ENCODE results near the gene EPHX1. TPM values are rescaled to one million over a fixed set of nuclear protein-coding genes. Genes with fewer than 3 reads are reported as not detected.
"Not testable (repeated sequence)": the region's sequence is repeated elsewhere in the genome, so short reads cannot be mapped to it uniquely, and the experiment has no call there.

The EPHX1 gene
- total RNA-seq, 4 donors from 2014 or later = 30.3 to 72.8 (median 53.7) TPM

GRCh38 chr1:225886159-225887029 lies 76.5 kb downstream of the EPHX1 start:
- DNase-seq (ENCODE audit: low spot score in 2 of 2) = no peak
- no peaks in the 10 kb centered on the region for H3K9me3 ChIP-seq
- no peaks in the 10 kb centered on the region for H3K27me3 ChIP-seq
- WGBS = 90% methylated on average over 10 of the region's 19 CpGs
- no peak for TF ChIP-seq EP300 (IDR thresholded peaks at IDR 0.05)
- TF ChIP-seq CTCF (IDR thresholded peaks at IDR 0.05) = no peak
- no peak for TF ChIP-seq POLR2AphosphoS5 (IDR thresholded peaks at IDR 0.05)
- no peak for TF ChIP-seq POLR2A (IDR thresholded peaks at IDR 0.05)
- peaks cover 11% of the 10 kb centered on the region for H3K4me1 ChIP-seq
- H3K27ac ChIP-seq = no peak overlapping the region
- H3K4me3 ChIP-seq = no peak overlapping the region
- no peaks in the 10 kb centered on the region for H3K36me3 ChIP-seq

GRCh38 chr1:225887030-225887314 lies 77.0 kb downstream of the EPHX1 start:
- no peak for DNase-seq (ENCODE audit: low spot score in 2 of 2)
- no peaks in the 10 kb centered on the region for H3K36me3 ChIP-seq
- no peaks in the 10 kb centered on the region for H3K9me3 ChIP-seq
- H3K4me1 ChIP-seq = peaks cover 8% of the 10 kb centered on the region
- 91% methylated on average over 6 of the region's 7 CpGs for WGBS
- no peak overlapping the region for H3K4me3 ChIP-seq
- H3K27ac ChIP-seq = no peak overlapping the region
- no peaks in the 10 kb centered on the region for H3K27me3 ChIP-seq
- no peak for TF ChIP-seq CTCF (IDR thresholded peaks at IDR 0.05)
- no peak for TF ChIP-seq EP300 (IDR thresholded peaks at IDR 0.05)
- no peak for TF ChIP-seq POLR2AphosphoS5 (IDR thresholded peaks at IDR 0.05)
- no peak for TF ChIP-seq POLR2A (IDR thresholded peaks at IDR 0.05)

GRCh38 chr1:225887554-225888288 lies 77.8 kb downstream of the EPHX1 start:
- H3K27me3 ChIP-seq; H3K4me3 ChIP-seq; H3K27ac ChIP-seq; H3K4me1 ChIP-seq; H3K9me3 ChIP-seq; DNase-seq (ENCODE audit: low spot score in 2 of 2); H3K36me3 ChIP-seq: not testable (repeated sequence)
- WGBS = 60% methylated on average over 1 of the region's 56 CpGs

- no peaks in the 10 kb centered on the region for H3K9me3 ChIP-seq
- no peak overlapping the region for H3K27ac ChIP-seq
- 92% methylated on average over 5 of the region's 18 CpGs for WGBS
- TF ChIP-seq EP300 (IDR thresholded peaks at IDR 0.05) = no peak
- TF ChIP-seq POLR2AphosphoS5 (IDR thresholded peaks at IDR 0.05) = no peak
- no peak for TF ChIP-seq POLR2A (IDR thresholded peaks at IDR 0.05)
- TF ChIP-seq CTCF (IDR thresholded peaks at IDR 0.05) = no peak
- H3K27me3 ChIP-seq = no peaks in the 10 kb centered on the region
- no peaks in the 10 kb centered on the region for H3K36me3 ChIP-seq
- peaks cover 2% of the 10 kb centered on the region for H3K4me1 ChIP-seq
- no peak overlapping the region for H3K4me3 ChIP-seq
- DNase-seq (ENCODE audit: low spot score in 2 of 2) = no peak
Measured at GRCh38 chr1:225888289-225888897, 78.5 kb downstream of the EPHX1 start.

- H3K4me1 ChIP-seq = no peaks in the 10 kb centered on the region
- no peak within 1 kb of the TSS for H3K27ac ChIP-seq
- no peak for DNase-seq (ENCODE audit: low spot score in 2 of 2)
- 90% methylated on average over 6 of the region's 11 CpGs for WGBS
- H3K9me3 ChIP-seq = no peaks in the 10 kb centered on the region
- H3K36me3 ChIP-seq = no peaks in the 10 kb centered on the region
- TF ChIP-seq POLR2A (IDR thresholded peaks at IDR 0.05) = no peak
- TF ChIP-seq CTCF (IDR thresholded peaks at IDR 0.05) = no peak
- TF ChIP-seq EP300 (IDR thresholded peaks at IDR 0.05) = no peak
- no peak for TF ChIP-seq POLR2AphosphoS5 (IDR thresholded peaks at IDR 0.05)
- H3K27me3 ChIP-seq = no peaks in the 10 kb centered on the region
- no peak within 1 kb of the TSS for H3K4me3 ChIP-seq
Measured at GRCh38 chr1:225888898-225889601, 79.1 kb downstream of the EPHX1 start, which contains the start of gene LEFTY1. Gene LEFTY1, minus strand, starts transcription at chr1:225889146. Its CDS starts 80 bp downstream, at chr1:225889066.

Measured in suprapubic skin (tissue), 4 donors.